Stimulated activated CD4-positive, alpha-beta T cell treated with anti-CD3 and anti-CD28 coated beads, Interleukin-12 subunit alpha, Interleukin-12 subunit beta, amount 100 ng/mL, for 48 hours (primary cell): ENCODE measurements around the gene TAS1R3.
"Not testable (repeated sequence)": the region's sequence is repeated elsewhere in the genome, so short reads cannot be mapped to it uniquely, and the experiment has no call there.

Experiments
- DNase-seq, 3 donors: peaks; one replicate each; pipeline ENCODE4 v3.0.0-alpha.2; 2020; ENCODE audit warnings: low read depth in 2 of 3, low spot score in 1 of 3

The TAS1R3 gene

GRCh38 chr1:1364266-1364665 lies 33.2 kb downstream of the TAS1R3 start:
- no peak for DNase-seq

GRCh38 chr1:1365875-1366698 lies 35.0 kb downstream of the TAS1R3 start:
- no peak for DNase-seq

GRCh38 chr1:1366699-1367066 lies 35.6 kb downstream of the TAS1R3 start:
- no peak for DNase-seq

GRCh38 chr1:1367315-1367714 lies 36.2 kb downstream of the TAS1R3 start:
- no peak for DNase-seq

GRCh38 chr1:1370094-1370493 lies 39.0 kb downstream of the TAS1R3 start:
- not testable (repeated sequence) for DNase-seq

GRCh38 chr1:1370771-1371300 lies 39.8 kb downstream of the TAS1R3 start:
- no peak for DNase-seq

- no peak for DNase-seq
These were observed 40.3 kb downstream of the TAS1R3 start for GRCh38 chr1:1371364-1371745.

- DNase-seq, result peak; percentile 53 to 89 (median 72)
These were observed 40.9 kb downstream of the TAS1R3 start for GRCh38 chr1:1371746-1372711.

GRCh38 chr1:1373051-1373814 lies 42.2 kb downstream of the TAS1R3 start:
- DNase-seq, result no peak

GRCh38 chr1:1373815-1374588 lies 42.9 kb downstream of the TAS1R3 start:
- no peak for DNase-seq

GRCh38 chr1:1374589-1374928 lies 43.5 kb downstream of the TAS1R3 start:
- no peak for DNase-seq

- peak; percentile 91 to 98 (median 92) for DNase-seq
These were observed 44.0 kb downstream of the TAS1R3 start, which contains the start of gene AURKAIP1 for GRCh38 chr1:1374929-1375662. AURKAIP1 (minus strand) TSS chr1:1375207; CDS start chr1:1374756, 451 bp downstream.

- DNase-seq, result no peak
These were observed 45.6 kb downstream of the TAS1R3 start for GRCh38 chr1:1376551-1377226.

- no peak for DNase-seq
These were observed 46.6 kb downstream of the TAS1R3 start for GRCh38 chr1:1377540-1378205.

- DNase-seq, result no peak
These were observed 49.8 kb downstream of the TAS1R3 start for GRCh38 chr1:1380860-1381259.

GRCh38 chr1:1381294-1381693 lies 50.2 kb downstream of the TAS1R3 start:
- DNase-seq, result no peak
